ENCODE measurements around the gene FHL2.

DNA sequence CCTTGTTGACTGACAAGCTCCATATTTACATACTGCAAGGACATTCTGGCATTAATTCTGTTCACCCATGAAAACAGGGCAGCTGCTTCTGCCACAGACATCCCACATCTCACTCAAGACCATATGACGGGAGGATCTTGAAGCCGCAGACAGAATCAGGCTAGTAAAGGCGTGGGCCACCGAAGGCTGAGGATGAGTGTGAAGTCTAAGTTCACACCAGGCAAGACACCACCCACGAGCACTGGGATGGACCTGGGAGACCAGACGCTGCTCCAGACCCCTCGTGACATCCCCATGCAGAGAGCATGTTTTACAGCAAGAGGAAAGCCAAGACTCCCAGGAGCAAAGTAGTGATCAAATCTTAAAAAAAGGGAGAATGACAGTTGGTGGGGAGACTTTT is 3.2 kb downstream of the FHL2 start:
- no peak for TF ChIP-seq SUZ12 (IDR thresholded peaks at IDR 0.05)
- no peak for TF ChIP-seq ZNF384 (IDR thresholded peaks at IDR 0.05)
- no peak for TF ChIP-seq SP1 (IDR thresholded peaks at IDR 0.05)
- no peak for TF ChIP-seq ELF4 (IDR thresholded peaks at IDR 0.05)
- no peak for TF ChIP-seq TARDBP (IDR thresholded peaks at IDR 0.05)
- TF ChIP-seq FOXA1 (IDR thresholded peaks at IDR 0.05): no peak
